H9 (cell line): ENCODE results near the gene HDLBP. TPM values are rescaled to one million over a fixed set of nuclear protein-coding genes. Genes with fewer than 3 reads are reported as not detected.
"Not testable (repeated sequence)": the region's sequence is repeated elsewhere in the genome, so short reads cannot be mapped to it uniquely, and the experiment has no call there.

Experiments
- DNase-seq: peaks from one replicate; pipeline ENCODE4 v3.0.0-alpha.2; 2017
- H2AFZ ChIP-seq: one replicate; pipeline ENCODE4 v1.6.1; 2013; ENCODE audit warnings: mild to moderate bottlenecking, low read length, control low read depth, moderate library complexity
- H2AK5ac ChIP-seq: 2 replicates; pipeline ENCODE4 v1.6.1; 2013; ENCODE audit warnings: low read length, control low read depth, mixed read lengths; ENCODE audit not compliant: insufficient read length
- H2BK120ac ChIP-seq: one replicate; pipeline ENCODE4 v1.6.1; 2013; ENCODE audit warnings: low read depth, mild to moderate bottlenecking, low read length, control low read depth, inconsistent platforms; ENCODE audit not compliant: poor library complexity, severe bottlenecking
- H2BK12ac ChIP-seq: 2 replicates; pipeline ENCODE4 v1.6.1; 2013; ENCODE audit warnings: low read length, control low read depth, mixed read lengths, low read depth; ENCODE audit not compliant: insufficient read length
- H2BK15ac ChIP-seq: 2 replicates; pipeline ENCODE4 v1.6.1; 2013; ENCODE audit warnings: low read depth, low read length, control low read depth
- H2BK20ac ChIP-seq: one replicate; pipeline ENCODE4 v1.6.1; 2013; ENCODE audit warnings: low read depth, mild to moderate bottlenecking, low read length, control low read depth, inconsistent platforms; ENCODE audit not compliant: poor library complexity, severe bottlenecking
- H2BK5ac ChIP-seq: 2 replicates; pipeline ENCODE4 v1.6.1; 2013; ENCODE audit warnings: low read length, control low read depth, mixed read lengths; ENCODE audit not compliant: insufficient read length
- H3K14ac ChIP-seq: 2 replicates; pipeline ENCODE4 v1.6.1; 2013; ENCODE audit warnings: low read length, control low read depth; ENCODE audit not compliant: insufficient read depth
- H3K18ac ChIP-seq: 2 replicates; pipeline ENCODE4 v1.6.1; 2013; ENCODE audit warnings: low read depth, mild to moderate bottlenecking, mixed read lengths, low read length, control low read depth; ENCODE audit not compliant: insufficient read length
- H3K23ac ChIP-seq: 2 replicates; pipeline ENCODE4 v1.6.1; 2013; ENCODE audit warnings: low read length, control low read depth, mixed read lengths, low read depth; ENCODE audit not compliant: insufficient read length
- H3K23me2 ChIP-seq: 2 replicates; pipeline ENCODE4 v1.6.1; 2013; ENCODE audit warnings: low read depth, mild to moderate bottlenecking, mixed read lengths, low read length, control low read depth; ENCODE audit not compliant: insufficient read length, poor library complexity, severe bottlenecking
- H3K27ac ChIP-seq: 2 replicates; pipeline ENCODE4 v1.5.1; 2013; ENCODE audit warnings: low read length, control low read depth, mixed read lengths, low read depth; ENCODE audit not compliant: insufficient read length
- H3K27me3 ChIP-seq: 2 replicates; pipeline ENCODE4 v1.6.1; 2013; ENCODE audit warnings: low read length, control low read depth, inconsistent platforms; ENCODE audit not compliant: insufficient read depth
- H3K4ac ChIP-seq: 2 replicates; pipeline ENCODE4 v1.6.1; 2013; ENCODE audit warnings: low read depth, mild to moderate bottlenecking, control low read depth, inconsistent platforms, low read length, moderate library complexity
- H3K4me1 ChIP-seq: 2 replicates; pipeline ENCODE4 v1.6.1; 2013; ENCODE audit warnings: low read length, control low read depth, inconsistent platforms; ENCODE audit not compliant: insufficient read depth
- H3K4me2 ChIP-seq: 2 replicates; pipeline ENCODE4 v1.6.1; 2013; ENCODE audit warnings: low read length, control low read depth, mixed read lengths; ENCODE audit not compliant: insufficient read length, insufficient read depth
- H3K56ac ChIP-seq: 2 replicates; pipeline ENCODE4 v1.6.1; 2013; ENCODE audit warnings: low read depth, mild to moderate bottlenecking, mixed read lengths, low read length, control low read depth; ENCODE audit not compliant: insufficient read length
- H3K79me1 ChIP-seq: 2 replicates; pipeline ENCODE4 v1.6.1; 2013; ENCODE audit warnings: low read depth, mild to moderate bottlenecking, moderate library complexity, low read length, control low read depth, inconsistent platforms; ENCODE audit not compliant: insufficient read depth, poor library complexity, severe bottlenecking
- H3K79me2 ChIP-seq: 2 replicates; pipeline ENCODE4 v1.6.1; 2013; ENCODE audit warnings: low read length, control low read depth, inconsistent platforms; ENCODE audit not compliant: insufficient read depth
- H3K9ac ChIP-seq: 2 replicates; pipeline ENCODE4 v1.6.1; 2013; ENCODE audit warnings: low read length, control low read depth, mixed read lengths; ENCODE audit not compliant: insufficient read length; ENCODE audit errors: extremely low read depth
- H3K9me3 ChIP-seq: one replicate; pipeline ENCODE4 v1.6.1; 2013; ENCODE audit warnings: low read depth, low read length, inconsistent platforms; ENCODE audit not compliant: control insufficient read depth
- H3T11ph ChIP-seq: one replicate; pipeline ENCODE4 v1.6.1; 2013; ENCODE audit warnings: mild to moderate bottlenecking, low read length, control low read depth, inconsistent platforms
- H4K20me1 ChIP-seq: one replicate; pipeline ENCODE4 v1.6.1; 2013; ENCODE audit not compliant: control insufficient read depth, insufficient read length, insufficient read depth
- H4K5ac ChIP-seq: 2 replicates; pipeline ENCODE4 v1.6.1; 2013; ENCODE audit warnings: low read depth, mild to moderate bottlenecking, mixed read lengths, low read length, control low read depth; ENCODE audit not compliant: insufficient read length
- H4K8ac ChIP-seq: replicated peaks from 2 replicates; pipeline ENCODE4 v1.6.1; 2013; ENCODE audit warnings: low read length, control low read depth, mixed read lengths, low read depth; ENCODE audit not compliant: insufficient read length
- H4K91ac ChIP-seq: 2 replicates; pipeline ENCODE4 v1.6.1; 2013; ENCODE audit warnings: low read depth, mild to moderate bottlenecking, moderate library complexity, mixed read lengths, low read length, control low read depth; ENCODE audit not compliant: insufficient read length
- H3K27ac Mint-ChIP-seq, 3 experiments: 2 replicates in 2 of 3; 3 replicates in 1 of 3; pipeline ENCODE4 v1.8.0; 2020 to 2021; ENCODE audit warnings: mixed read lengths in 3 of 3, mild to moderate bottlenecking in 1 of 3, moderate library complexity in 1 of 3
- H3K27me3 Mint-ChIP-seq: 2 replicates; pipeline ENCODE4 v1.8.0; 2021; ENCODE audit warnings: low read depth, mild to moderate bottlenecking, moderate library complexity, mixed read lengths
- H3K36me3 Mint-ChIP-seq, 3 experiments: 2 replicates in 2 of 3; 3 replicates in 1 of 3; pipeline ENCODE4 v1.8.0; 2020 to 2021; ENCODE audit warnings: low read depth in 3 of 3, mixed read lengths in 3 of 3; ENCODE audit not compliant: insufficient read depth in 1 of 3
- H3K4me1 Mint-ChIP-seq, 2 experiments: 2 replicates each; pipeline ENCODE4 v1.8.0; 2020; ENCODE audit warnings: mixed read lengths in 2 of 2
- H3K4me3 Mint-ChIP-seq, 2 experiments: 2 replicates in 1 of 2; 3 replicates in 1 of 2; pipeline ENCODE4 v1.8.0; 2020 to 2021; ENCODE audit warnings: mild to moderate bottlenecking in 2 of 2, mixed read lengths in 2 of 2, moderate library complexity in 1 of 2
- H3K9me3 Mint-ChIP-seq, 2 experiments: 2 replicates in 1 of 2; 3 replicates in 1 of 2; pipeline ENCODE4 v1.8.0; 2020; ENCODE audit warnings: mild to moderate bottlenecking in 2 of 2, mixed read lengths in 2 of 2, moderate library complexity in 1 of 2
- CTCF ChIP-seq: fragments of 200-600 bp; sonication (generic); conservative IDR thresholded peaks from 3 replicates; pipeline ENCODE4 v1.8.0; 2021; ENCODE audit warnings: antibody characterized with exemption, mild to moderate bottlenecking
- WGBS: extraction: QIAGEN DNeasy Blood & Tissue Kit; methylation state at CpG from one replicate; pipeline ENCODE4 v1.1.7; 2013; ENCODE audit warnings: missing lambda C conversion rate, low lambda C conversion rate, mixed read lengths; ENCODE audit not compliant: insufficient read length; ENCODE audit errors: extremely low coverage; 5-methylcytosine and 5-hydroxymethylcytosine counted together
- total RNA-seq: library from RNA; stranded (reverse); gene quantifications from 2 replicates; pipeline ENCODE4 v1.2.1, GENCODE V29; 2021

Gene HDLBP
- total RNA-seq, 1 experiment from 2014 or later: 364 TPM

- Histone ChIP-seq H3K56ac (no peak overlapping the region), H4K20me1 (no peaks in the 10 kb centered on the region), H3K23me2 (peaks cover 9% of the 10 kb centered on the region), H2BK15ac (no peak overlapping the region), H4K8ac (no peak overlapping the region), H3K9me3 (no peaks in the 10 kb centered on the region), H3K4me2 (no peak overlapping the region), H4K5ac (no peak overlapping the region), H3K14ac (no peak overlapping the region), H3K23ac (no peak overlapping the region), H3K79me1 (peaks cover 7% of the 10 kb centered on the region), H2BK120ac (no peak overlapping the region), H2AK5ac (no peak overlapping the region), H2BK5ac (no peak overlapping the region), H2AFZ (no peak overlapping the region), H3K4me1 (peaks cover 3% of the 10 kb centered on the region), H3T11ph (no peak overlapping the region), H3K79me2 (peaks cover 75% of the 10 kb centered on the region), H2BK12ac (no peak overlapping the region), H3K4ac (no peak overlapping the region), H3K9ac (no peak overlapping the region), H3K27me3 (no peaks in the 10 kb centered on the region), H4K91ac (no peak overlapping the region), H3K27ac (no peak overlapping the region), H2BK20ac (no peak overlapping the region), H3K18ac (no peak overlapping the region)
- TF ChIP-seq CTCF: no peak
- peak overlapping the region in 1 of 3 experiments; percentile 26; a peak in 4 of 7 replicates for H3K27ac Mint-ChIP-seq
- DNase-seq: no peak
- peaks cover 9 to 35% (median 34%) of the 10 kb centered on the region in 3 experiments; a peak in 6 of 7 replicates for H3K36me3 Mint-ChIP-seq
- peak overlapping the region; percentile 8 to 29; a peak in 4 of 5 replicates for H3K4me3 Mint-ChIP-seq
- no CpG with 5 or more reads among the region's 8 CpGs for WGBS
- H3K9me3 Mint-ChIP-seq: no peaks in the 10 kb centered on the region; a peak in 1 of 5 replicates
- no peaks in the 10 kb centered on the region for H3K27me3 Mint-ChIP-seq
- peaks cover 59 to 62% of the 10 kb centered on the region in 2 experiments for H3K4me1 Mint-ChIP-seq
These were observed 4.9 kb upstream of the HDLBP start for GRCh38 chr2:241320394-241320793.

GRCh38 chr2:241318830-241319229 lies 3.4 kb upstream of the HDLBP start:
- H3K27me3 ChIP-seq, H3K4me2 ChIP-seq, H3K27ac ChIP-seq, H4K20me1 ChIP-seq, H2AK5ac ChIP-seq, H3K14ac ChIP-seq, H2BK120ac ChIP-seq, DNase-seq, H3K9ac ChIP-seq, H3T11ph ChIP-seq, H3K79me1 ChIP-seq, H2AFZ ChIP-seq, H3K18ac ChIP-seq, H3K9me3 Mint-ChIP-seq, H3K56ac ChIP-seq, H3K27ac Mint-ChIP-seq, H3K27me3 Mint-ChIP-seq, H3K23me2 ChIP-seq, H2BK15ac ChIP-seq, H3K9me3 ChIP-seq, H3K4ac ChIP-seq, H3K23ac ChIP-seq, H2BK5ac ChIP-seq, H3K4me1 ChIP-seq, H2BK12ac ChIP-seq, H2BK20ac ChIP-seq, H4K91ac ChIP-seq, H4K5ac ChIP-seq, H4K8ac ChIP-seq: not testable (repeated sequence)
- Mint-ChIP-seq H3K4me3 (peak overlapping the region; percentile 100; a peak in 4 of 5 replicates), H3K4me1 (peaks cover 55 to 56% of the 10 kb centered on the region in 2 experiments), H3K36me3 (peaks cover 5 to 29% (median 26%) of the 10 kb centered on the region in 3 experiments; a peak in 6 of 7 replicates)
- WGBS: no CpG with 5 or more reads among the region's 6 CpGs
- H3K79me2 ChIP-seq: peaks cover 71% of the 10 kb centered on the region
